ENCODE data around the gene LGALS7. TPM values are rescaled to one million over a fixed set of nuclear protein-coding genes. Genes with fewer than 3 reads are reported as not detected.

Gene LGALS7
- total and polyA plus RNA-seq, 12 donors, result not detected

DNA sequence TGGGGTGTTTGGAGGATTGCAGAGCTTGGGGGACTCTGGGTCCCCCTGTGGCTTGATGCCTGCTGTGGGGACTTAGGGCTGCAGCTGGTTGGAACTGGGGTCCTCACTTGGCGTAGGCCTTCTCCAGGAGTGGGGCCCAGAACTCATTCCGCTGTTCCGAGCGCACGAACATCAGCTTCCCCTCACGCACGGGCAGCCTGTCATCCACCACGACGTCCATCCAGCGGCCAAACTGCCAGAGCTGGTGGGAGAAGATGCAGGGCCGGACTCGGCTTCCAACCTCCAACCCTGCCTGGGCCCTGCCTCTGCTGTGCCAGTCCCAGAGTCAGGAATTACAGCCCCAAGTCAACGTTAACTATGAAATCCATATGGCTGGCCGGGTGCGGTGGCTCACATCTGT is 31.6 kb downstream of the LGALS7 start:
- no peak overlapping the region for H3K27ac ChIP-seq
- TF ChIP-seq POLR2A (IDR thresholded peaks at IDR 0.05) (no peak), CTCF (IDR thresholded peaks at IDR 0.05) (no peak)
- WGBS, 4 donors, result 90 to 98% (median 96%) methylated on average over 11 to 15 of the region's 15 CpGs
- no peak overlapping the region for H3K4me3 ChIP-seq
- no peaks in the 10 kb centered on the region for H3K27me3 ChIP-seq
- H3K9me3 ChIP-seq (replicated peaks in 1 of 3), result no peaks in the 10 kb centered on the region
- intact Hi-C loops (cut with DNase I), result loop anchor here in 1 of 2 donors (10.0 kb wide), 1 partner anchor 183 kb away; no protein-coding TSS in a partner anchor
- no peak for DNase-seq
- no peaks in the 10 kb centered on the region for H3K4me1 ChIP-seq (replicated peaks in 1 of 2)
- H3K36me3 ChIP-seq (replicated peaks in 1 of 2), result no peaks in the 10 kb centered on the region

DNA sequence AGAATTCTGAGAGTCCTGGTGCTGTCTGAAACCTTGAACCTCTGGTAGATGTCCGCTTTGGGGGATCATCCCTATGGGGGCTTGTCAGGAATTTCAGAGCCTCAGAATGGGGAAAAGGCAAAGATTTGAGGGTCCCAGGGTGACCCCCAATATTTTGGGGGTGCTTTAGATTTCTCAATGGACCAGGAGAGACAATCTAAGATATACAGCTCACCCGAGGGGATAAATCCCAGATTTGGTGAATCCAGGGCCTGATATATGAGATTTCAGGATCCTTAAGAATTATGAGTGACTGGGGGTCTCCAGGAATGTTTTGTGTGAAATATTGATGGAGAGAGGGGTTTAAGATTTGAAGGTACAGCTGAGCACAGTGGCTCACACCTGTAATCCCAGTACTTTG is 32.4 kb downstream of the LGALS7 start:
- Histone ChIP-seq H3K4me3 (no peak overlapping the region), H3K9me3 (replicated peaks in 1 of 3) (no peaks in the 10 kb centered on the region), H3K27ac (no peak overlapping the region), H3K4me1 (replicated peaks in 1 of 2) (peaks cover 0 to 6% of the 10 kb centered on the region in 2 donors), H3K27me3 (no peaks in the 10 kb centered on the region), H3K36me3 (replicated peaks in 1 of 2) (no peaks in the 10 kb centered on the region)
- no peak for DNase-seq
- WGBS, 4 donors, result 90 to 100% (median 96%) methylated on average over 2 of the region's 2 CpGs
- no peak for TF ChIP-seq CTCF (IDR thresholded peaks at IDR 0.05)
- no peak for TF ChIP-seq POLR2A (IDR thresholded peaks at IDR 0.05)
- intact Hi-C loops (cut with DNase I), result loop anchor here in 1 of 2 donors (10.0 kb wide), 1 partner anchor 184 kb away; no protein-coding TSS in a partner anchor

GRCh38 chr19:38740257-38740592 is 33.1 kb downstream of the LGALS7 start:
- H3K4me3 ChIP-seq, result no peak overlapping the region
- WGBS, 4 donors, result 90 to 98% (median 93%) methylated on average over 8 to 9 of the region's 9 CpGs
- no peaks in the 10 kb centered on the region for H3K9me3 ChIP-seq (replicated peaks in 1 of 3)
- no peak for TF ChIP-seq POLR2A (IDR thresholded peaks at IDR 0.05)
- TF ChIP-seq CTCF (IDR thresholded peaks at IDR 0.05), result no peak
- peaks cover 0 to 6% of the 10 kb centered on the region in 2 donors for H3K4me1 ChIP-seq (replicated peaks in 1 of 2)
- H3K36me3 ChIP-seq (replicated peaks in 1 of 2), result no peaks in the 10 kb centered on the region
- no peaks in the 10 kb centered on the region for H3K27me3 ChIP-seq
- DNase-seq, result no peak
- intact Hi-C loops (cut with DNase I), result loop anchor here in 1 of 2 donors (10.0 kb wide), 1 partner anchor 185 kb away; no protein-coding TSS in a partner anchor
- H3K27ac ChIP-seq, result no peak overlapping the region

DNA sequence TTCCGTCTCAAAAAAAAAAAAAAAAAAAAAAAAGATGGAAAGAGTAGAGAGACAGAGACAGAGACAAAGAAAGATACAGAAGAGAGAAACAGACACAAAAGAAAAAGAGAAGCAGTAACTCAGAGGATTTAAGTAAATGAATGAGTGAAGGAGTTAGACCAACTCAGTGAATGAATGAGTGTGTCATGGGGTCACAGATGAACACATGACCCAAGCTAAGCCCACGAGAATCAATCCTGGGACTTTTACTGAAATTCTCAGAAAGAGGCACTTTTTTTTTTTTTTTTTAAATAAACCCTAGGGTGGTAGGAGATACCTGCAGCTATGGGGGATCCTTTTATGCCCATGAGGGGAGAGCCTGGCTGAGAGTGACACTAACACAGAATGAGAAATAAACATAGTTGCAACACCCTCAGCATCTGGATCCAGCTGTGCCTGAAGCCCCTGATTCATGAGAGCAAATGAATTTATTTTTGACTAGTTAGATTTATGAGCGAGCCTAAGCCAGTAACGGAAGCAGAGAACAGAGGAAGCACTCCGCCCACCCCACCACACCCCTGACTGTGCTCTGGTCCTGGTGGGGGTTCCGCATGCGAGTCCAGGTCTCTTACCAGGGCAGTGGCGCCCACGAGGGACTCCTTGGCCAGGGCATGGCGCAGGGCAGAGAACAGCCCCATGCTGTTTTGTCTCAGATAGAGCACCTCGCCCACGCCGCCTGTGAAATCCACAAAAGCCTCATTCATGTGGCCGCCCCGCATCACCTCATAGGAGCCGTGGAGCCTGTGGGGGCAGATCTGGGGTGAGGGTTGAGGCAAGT is 33.7 kb downstream of the LGALS7 start:
- no peak for DNase-seq
- no peaks in the 10 kb centered on the region for H3K36me3 ChIP-seq (replicated peaks in 1 of 2)
- H3K27me3 ChIP-seq, result no peaks in the 10 kb centered on the region
- intact Hi-C loops (cut with DNase I), result loop anchor here in 1 of 2 donors (10.0 kb wide), 2 partner anchors 105 to 185 kb away; partner anchors contain the start of gene HNRNPL
- no peak overlapping the region for H3K4me3 ChIP-seq
- no peaks in the 10 kb centered on the region for H3K9me3 ChIP-seq (replicated peaks in 1 of 3)
- 68 to 89% (median 80%) methylated on average over 8 to 16 of the region's 16 CpGs for WGBS, 4 donors
- H3K27ac ChIP-seq, result no peak overlapping the region
- peaks cover 0 to 6% of the 10 kb centered on the region in 2 donors for H3K4me1 ChIP-seq (replicated peaks in 1 of 2)
- no peak for TF ChIP-seq POLR2A (IDR thresholded peaks at IDR 0.05)
- no peak for TF ChIP-seq CTCF (IDR thresholded peaks at IDR 0.05)

Measured in adrenal gland (tissue), 12 donors.